ENCODE measurements around the gene BTNL8. TPM values are rescaled to one million over a fixed set of nuclear protein-coding genes. Genes with fewer than 3 reads are reported as not detected.

Gene BTNL8
- total and polyA plus RNA-seq, 2 donors from 2014 or later: 0.19 to 1.2 TPM

- Histone ChIP-seq H3K27me3 (ENCODE audit: control insufficient read depth, insufficient read depth, low read length) (no peaks in the 10 kb centered on the region), H3K27ac (ENCODE audit: low read depth in 2 of 2, low read length in 2 of 2) (no peak overlapping the region), H3K9me3 (ENCODE audit: control insufficient read depth in 2 of 3, insufficient read depth in 1 of 3, low read length in 3 of 3) (no peaks in the 10 kb centered on the region), H3K9ac (ENCODE audit: low read length in 3 of 3) (no peak overlapping the region), H3K4me1 (ENCODE audit: control insufficient read depth in 2 of 3, insufficient read depth in 2 of 3, low read depth in 1 of 3, low read length in 3 of 3) (no peaks in the 10 kb centered on the region), H3K4me3 (ENCODE audit: low read length in 3 of 3) (no peak overlapping the region), H3K36me3 (ENCODE audit: control insufficient read depth in 2 of 3, insufficient read depth in 3 of 3, low read length in 3 of 3) (no peaks in the 10 kb centered on the region)
- DNase-seq: no peak
- no peak for FAIRE-seq
- TF ChIP-seq CTCF (IDR thresholded peaks at IDR 0.05; ENCODE audit: borderline replicate concordance, extremely low read depth, insufficient read depth): no peak
- intact Hi-C loops (cut with DNase I): no loop called here
Measured at GRCh38 chr5:180974612-180975315, 75.8 kb downstream of the BTNL8 start.

DNA sequence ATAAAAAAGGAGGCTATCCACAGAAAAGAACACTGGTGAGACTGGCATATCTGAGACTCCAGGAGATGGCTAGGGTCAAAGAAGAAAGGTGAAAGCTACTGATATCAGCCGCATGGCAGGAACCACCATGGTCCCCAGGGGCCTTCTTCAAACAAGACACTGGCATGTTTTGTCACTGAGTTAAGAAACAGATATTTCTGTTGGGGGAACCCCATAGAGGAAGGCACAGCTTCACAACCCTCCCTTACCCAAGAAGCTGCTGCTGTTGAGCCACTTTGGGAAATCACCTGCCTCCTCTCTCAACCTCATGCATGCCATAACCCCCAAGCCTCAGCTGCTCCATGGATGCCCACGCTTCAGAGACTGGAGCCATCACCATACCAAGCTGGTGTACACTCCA lies 76.4 kb downstream of the BTNL8 start:
- intact Hi-C loops (cut with DNase I): no loop called here
- no peak overlapping the region for H3K27ac ChIP-seq (ENCODE audit: low read depth in 2 of 2, low read length in 2 of 2)
- DNase-seq (no peak), FAIRE-seq (no peak)
- no peaks in the 10 kb centered on the region for H3K4me1 ChIP-seq (ENCODE audit: control insufficient read depth in 2 of 3, insufficient read depth in 2 of 3, low read depth in 1 of 3, low read length in 3 of 3)
- no peak for TF ChIP-seq CTCF (IDR thresholded peaks at IDR 0.05; ENCODE audit: borderline replicate concordance, extremely low read depth, insufficient read depth)
- H3K9ac ChIP-seq (ENCODE audit: low read length in 3 of 3): no peak overlapping the region
- H3K27me3 ChIP-seq (ENCODE audit: control insufficient read depth, insufficient read depth, low read length): no peaks in the 10 kb centered on the region
- H3K36me3 ChIP-seq (ENCODE audit: control insufficient read depth in 2 of 3, insufficient read depth in 3 of 3, low read length in 3 of 3): no peaks in the 10 kb centered on the region
- no peaks in the 10 kb centered on the region for H3K9me3 ChIP-seq (ENCODE audit: control insufficient read depth in 2 of 3, insufficient read depth in 1 of 3, low read length in 3 of 3)
- no peak overlapping the region for H3K4me3 ChIP-seq (ENCODE audit: low read length in 3 of 3)

GRCh38 chr5:180976518-180976917 lies 77.6 kb downstream of the BTNL8 start:
- DNase-seq: no peak
- Histone ChIP-seq H3K4me3 (ENCODE audit: low read length in 3 of 3) (no peak overlapping the region), H3K9me3 (ENCODE audit: control insufficient read depth in 2 of 3, insufficient read depth in 1 of 3, low read length in 3 of 3) (no peaks in the 10 kb centered on the region), H3K36me3 (ENCODE audit: control insufficient read depth in 2 of 3, insufficient read depth in 3 of 3, low read length in 3 of 3) (no peaks in the 10 kb centered on the region), H3K27ac (ENCODE audit: low read depth in 2 of 2, low read length in 2 of 2) (no peak overlapping the region), H3K27me3 (ENCODE audit: control insufficient read depth, insufficient read depth, low read length) (no peaks in the 10 kb centered on the region), H3K9ac (ENCODE audit: low read length in 3 of 3) (no peak overlapping the region), H3K4me1 (ENCODE audit: control insufficient read depth in 2 of 3, insufficient read depth in 2 of 3, low read depth in 1 of 3, low read length in 3 of 3) (no peaks in the 10 kb centered on the region)
- intact Hi-C loops (cut with DNase I): no loop called here
- FAIRE-seq: no peak
- TF ChIP-seq CTCF (IDR thresholded peaks at IDR 0.05; ENCODE audit: borderline replicate concordance, extremely low read depth, insufficient read depth): no peak

GRCh38 chr5:180977852-180978251 lies 78.9 kb downstream of the BTNL8 start:
- intact Hi-C loops (cut with DNase I): no loop called here
- Histone ChIP-seq H3K36me3 (ENCODE audit: control insufficient read depth in 2 of 3, insufficient read depth in 3 of 3, low read length in 3 of 3) (no peaks in the 10 kb centered on the region), H3K27me3 (ENCODE audit: control insufficient read depth, insufficient read depth, low read length) (no peaks in the 10 kb centered on the region), H3K9ac (ENCODE audit: low read length in 3 of 3) (no peak overlapping the region), H3K4me1 (ENCODE audit: control insufficient read depth in 2 of 3, insufficient read depth in 2 of 3, low read depth in 1 of 3, low read length in 3 of 3) (no peaks in the 10 kb centered on the region), H3K9me3 (ENCODE audit: control insufficient read depth in 2 of 3, insufficient read depth in 1 of 3, low read length in 3 of 3) (no peaks in the 10 kb centered on the region), H3K27ac (ENCODE audit: low read depth in 2 of 2, low read length in 2 of 2) (no peak overlapping the region), H3K4me3 (ENCODE audit: low read length in 3 of 3) (no peak overlapping the region)
- no peak for TF ChIP-seq CTCF (IDR thresholded peaks at IDR 0.05; ENCODE audit: borderline replicate concordance, extremely low read depth, insufficient read depth)
- DNase-seq (no peak), FAIRE-seq (no peak)

All from kidney (tissue), 14 donors.